DMS114 treated with DMSO at 0.1 percent for 48 hours (cell line): Measurements from ENCODE around the gene AGXT.
"Not testable (repeated sequence)": the region's sequence is repeated elsewhere in the genome, so short reads cannot be mapped to it uniquely, and the experiment has no call there.

ENCODE experiments used
- DNase-seq: peaks from one replicate; lab custom pipeline; 2025; ENCODE audit not compliant: unreplicated experiment; lab: John Stamatoyannopoulos, UW

The AGXT gene

DNA sequence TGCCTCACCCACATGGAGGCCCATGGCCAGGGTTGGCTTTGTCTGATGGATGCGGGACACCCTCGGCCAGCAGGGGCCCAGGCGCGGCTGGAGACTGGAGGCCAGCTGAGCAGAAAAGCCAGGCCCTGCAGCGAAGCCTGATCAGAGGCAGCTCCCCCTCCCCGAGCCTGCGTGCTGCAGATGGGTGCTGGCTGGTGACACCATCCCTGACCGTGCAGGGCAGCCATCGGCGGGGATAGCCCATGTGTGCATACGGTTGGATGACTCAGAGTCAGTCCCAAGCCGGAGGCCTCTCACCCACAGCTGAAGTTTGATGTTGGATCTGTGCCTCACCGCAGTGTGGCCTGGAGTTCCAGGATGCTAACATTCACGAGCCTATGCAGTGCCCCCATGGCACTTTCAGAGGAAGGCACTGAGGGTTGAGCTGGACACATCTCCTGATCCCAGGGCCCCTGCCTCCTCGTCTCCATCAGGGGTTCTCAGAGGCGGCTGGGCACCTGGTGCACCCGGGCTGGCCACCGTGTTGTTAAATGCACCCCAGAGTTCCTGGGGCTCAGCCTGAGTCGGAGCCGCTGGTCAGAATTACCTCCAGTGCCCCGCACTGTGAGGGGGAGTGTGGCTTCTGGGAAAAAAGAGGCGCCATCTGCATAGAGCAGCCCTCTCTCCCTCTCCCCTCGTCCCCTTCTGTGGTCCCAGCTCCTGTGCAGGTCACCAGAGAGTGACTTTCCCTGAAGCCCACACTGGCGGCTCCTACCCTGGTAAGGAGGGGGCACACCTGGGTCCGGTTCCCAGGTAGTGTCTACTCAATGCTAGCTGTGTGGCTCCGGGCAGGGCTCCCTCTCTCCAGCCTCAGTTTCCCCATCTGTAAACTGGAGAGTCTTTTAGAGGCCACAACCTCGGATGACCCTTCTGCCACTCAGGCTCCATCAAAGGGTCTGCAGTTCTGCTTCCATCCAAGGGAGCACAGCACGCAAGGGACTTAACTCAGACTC is 29.2 kb upstream of the AGXT start:
- no peak for DNase-seq

DNA sequence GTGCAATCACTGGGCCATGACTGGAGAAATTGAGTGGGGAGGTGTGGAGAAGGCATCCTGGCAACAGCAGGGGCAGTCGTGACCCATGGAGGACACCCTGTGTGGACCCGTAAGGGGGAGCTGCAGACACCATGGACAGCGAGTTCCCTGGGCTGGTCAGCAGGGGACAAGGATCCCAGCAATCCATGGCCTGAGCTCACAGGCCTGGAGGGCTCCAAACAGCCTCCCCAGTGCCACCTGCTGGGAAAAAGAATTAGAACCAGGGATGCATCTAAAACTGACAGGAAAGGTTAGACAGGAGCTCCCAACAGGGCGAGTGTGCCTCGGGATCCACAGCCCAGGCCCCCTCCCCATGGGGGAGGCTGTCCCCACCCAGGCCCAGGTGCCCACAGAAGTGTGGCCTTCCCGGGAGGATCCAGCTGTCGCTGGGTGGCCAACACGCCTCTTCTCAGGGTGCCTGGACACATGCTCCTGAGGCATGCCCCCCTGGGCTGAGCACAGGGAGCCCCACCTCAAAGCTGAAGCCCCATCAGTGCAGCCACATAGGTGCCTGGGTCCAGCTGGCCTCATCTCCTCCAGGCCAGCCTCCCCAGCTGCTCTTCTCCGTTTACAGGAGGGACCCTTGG is 28.1 kb upstream of the AGXT start:
- DNase-seq = peak; percentile 61

DNA sequence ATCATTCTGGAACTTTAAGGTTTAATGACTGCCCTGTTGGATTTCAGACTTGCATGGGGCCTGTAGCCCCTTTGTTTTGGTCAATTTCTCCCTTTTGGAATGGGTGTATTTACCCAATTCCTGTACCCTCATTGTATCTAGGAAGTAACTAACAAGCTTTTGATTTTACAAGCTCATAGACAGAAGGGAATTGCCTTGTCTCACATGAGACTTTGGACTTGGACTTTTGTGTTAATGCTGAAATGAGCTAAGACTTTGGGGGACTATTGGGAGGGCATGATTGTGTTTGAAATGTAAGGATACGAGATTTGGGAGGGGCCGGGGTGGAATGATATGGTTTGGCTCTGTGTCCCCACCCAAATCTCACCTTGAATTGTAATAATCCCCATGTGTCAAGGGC is 22.3 kb upstream of the AGXT start:
- not testable (repeated sequence) for DNase-seq

DNA sequence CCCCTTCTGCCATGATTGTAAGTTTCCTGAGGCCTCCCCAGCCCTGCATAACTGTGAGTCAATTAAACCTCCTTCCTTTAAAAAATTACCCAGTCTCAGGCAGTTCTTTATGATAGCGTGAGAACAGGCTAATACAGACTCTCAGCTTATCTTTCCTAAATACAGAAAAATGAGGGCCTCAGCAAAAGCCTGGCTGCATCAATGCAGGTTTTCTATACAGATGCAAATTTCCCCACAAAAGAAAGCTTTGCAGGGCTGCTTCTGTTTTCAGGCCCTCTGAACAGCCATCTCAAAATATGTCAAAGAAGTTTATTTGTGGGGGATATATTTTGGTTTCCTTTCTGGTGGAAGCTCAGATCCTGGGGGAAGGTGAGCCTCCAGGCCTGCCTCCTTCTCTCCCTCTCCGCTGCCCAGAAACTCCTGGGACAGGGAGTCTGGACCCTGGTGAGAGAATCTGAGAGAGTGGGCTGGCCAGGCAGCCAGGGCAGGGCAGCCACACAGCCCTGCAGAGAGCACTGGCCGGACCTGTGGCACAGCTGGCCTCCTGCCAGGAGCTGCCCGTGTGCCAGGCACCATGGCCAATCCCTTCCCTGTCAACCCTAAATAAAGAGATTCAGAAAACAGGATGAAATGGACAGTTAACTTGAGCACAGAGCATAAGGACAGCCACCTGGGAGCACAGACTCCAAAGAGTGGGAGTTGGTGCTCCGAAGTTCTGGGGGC is 21.6 kb upstream of the AGXT start:
- DNase-seq = no peak

DNA sequence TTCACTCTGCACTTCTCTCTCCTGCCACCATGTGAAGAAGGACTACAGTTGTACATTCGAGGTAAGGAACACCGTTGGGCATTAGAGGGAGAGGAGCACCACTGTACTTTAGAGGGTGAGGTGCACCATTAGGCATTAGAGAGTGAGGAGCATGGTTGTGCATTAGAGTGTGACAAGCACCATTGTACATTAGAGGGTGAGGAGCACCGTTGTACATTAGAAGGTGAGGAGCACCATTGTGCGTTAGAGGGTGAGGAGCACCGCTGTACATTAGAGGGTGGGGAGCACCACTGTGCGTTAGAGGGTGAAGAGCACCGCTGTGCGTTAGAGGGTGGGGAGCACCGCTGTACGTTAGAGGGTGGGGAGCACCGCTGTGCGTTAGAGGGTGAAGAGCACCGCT is 20.8 kb upstream of the AGXT start:
- DNase-seq = no peak

DNA sequence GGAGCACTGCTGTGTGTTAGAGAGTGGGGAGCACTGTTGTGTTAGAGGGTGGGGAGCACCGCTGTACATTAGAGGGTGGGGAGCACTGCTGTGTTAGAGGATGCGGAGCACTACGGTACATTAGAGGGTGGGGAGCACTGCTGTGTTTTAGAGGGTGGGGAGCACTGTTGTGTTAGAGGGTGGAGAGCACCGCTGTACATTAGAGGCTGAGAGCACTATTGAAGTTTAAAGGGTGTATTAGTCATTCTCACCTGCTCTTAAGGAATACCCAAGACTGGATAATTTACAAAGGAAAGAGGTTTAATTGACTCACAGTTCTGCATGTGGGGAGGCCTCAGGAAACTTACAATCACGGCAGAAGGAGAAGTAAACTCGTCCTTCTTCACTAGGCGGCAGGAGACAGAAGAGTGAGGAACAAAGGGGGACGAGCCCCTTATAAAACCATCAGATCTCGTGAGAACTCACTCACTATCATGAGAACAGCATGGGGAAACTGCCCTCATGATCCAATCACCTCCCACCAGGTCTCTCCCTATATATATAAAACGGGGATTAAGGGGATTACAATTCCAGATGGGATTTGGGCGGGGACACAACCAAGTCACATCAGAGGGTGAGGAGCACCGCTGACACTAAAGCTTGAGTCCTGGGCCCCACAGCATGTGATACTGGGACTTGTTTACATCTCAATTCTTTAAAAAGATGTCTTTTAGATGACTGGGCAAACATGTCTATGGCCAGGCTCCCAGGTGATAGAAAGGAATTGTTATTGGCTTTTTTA is 19.5 kb upstream of the AGXT start:
- DNase-seq = no peak

DNA sequence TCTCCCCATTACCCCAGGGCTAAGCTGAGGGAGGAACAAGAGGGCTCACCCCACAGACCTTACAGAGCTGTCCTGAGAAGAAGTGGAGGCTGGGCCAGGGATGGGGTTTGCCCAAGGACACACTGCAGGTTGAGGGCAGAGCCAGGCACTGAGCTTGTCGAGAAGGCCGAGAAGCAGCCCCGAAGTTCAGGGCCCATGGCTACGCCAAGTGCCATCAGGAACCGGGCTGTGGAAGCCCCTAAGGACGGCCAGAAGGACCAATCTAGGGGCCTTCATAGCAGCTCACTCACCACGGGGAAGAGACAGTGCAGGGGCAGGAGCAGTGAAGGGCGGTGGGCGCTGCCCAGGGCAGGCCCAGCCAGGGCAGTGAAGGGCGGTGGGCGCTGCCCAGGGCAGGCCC is 18.6 kb upstream of the AGXT start:
- no peak for DNase-seq

DNA sequence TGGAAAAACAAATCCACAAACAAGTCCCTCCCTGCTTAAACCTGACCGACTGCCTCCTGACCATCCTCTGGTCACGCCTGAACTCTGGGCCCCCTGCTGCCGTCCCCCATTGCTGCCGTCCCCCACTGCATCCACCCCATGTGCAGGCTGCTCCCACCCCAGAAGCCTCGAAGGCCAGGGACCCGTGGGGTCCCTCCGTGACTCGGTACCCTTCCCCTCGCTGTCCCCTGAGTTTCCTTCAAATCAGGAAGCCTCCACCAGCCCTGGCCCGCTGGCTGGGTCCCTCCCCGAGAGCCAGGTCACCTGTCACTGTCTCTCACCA is 17.9 kb upstream of the AGXT start:
- DNase-seq = no peak

DNA sequence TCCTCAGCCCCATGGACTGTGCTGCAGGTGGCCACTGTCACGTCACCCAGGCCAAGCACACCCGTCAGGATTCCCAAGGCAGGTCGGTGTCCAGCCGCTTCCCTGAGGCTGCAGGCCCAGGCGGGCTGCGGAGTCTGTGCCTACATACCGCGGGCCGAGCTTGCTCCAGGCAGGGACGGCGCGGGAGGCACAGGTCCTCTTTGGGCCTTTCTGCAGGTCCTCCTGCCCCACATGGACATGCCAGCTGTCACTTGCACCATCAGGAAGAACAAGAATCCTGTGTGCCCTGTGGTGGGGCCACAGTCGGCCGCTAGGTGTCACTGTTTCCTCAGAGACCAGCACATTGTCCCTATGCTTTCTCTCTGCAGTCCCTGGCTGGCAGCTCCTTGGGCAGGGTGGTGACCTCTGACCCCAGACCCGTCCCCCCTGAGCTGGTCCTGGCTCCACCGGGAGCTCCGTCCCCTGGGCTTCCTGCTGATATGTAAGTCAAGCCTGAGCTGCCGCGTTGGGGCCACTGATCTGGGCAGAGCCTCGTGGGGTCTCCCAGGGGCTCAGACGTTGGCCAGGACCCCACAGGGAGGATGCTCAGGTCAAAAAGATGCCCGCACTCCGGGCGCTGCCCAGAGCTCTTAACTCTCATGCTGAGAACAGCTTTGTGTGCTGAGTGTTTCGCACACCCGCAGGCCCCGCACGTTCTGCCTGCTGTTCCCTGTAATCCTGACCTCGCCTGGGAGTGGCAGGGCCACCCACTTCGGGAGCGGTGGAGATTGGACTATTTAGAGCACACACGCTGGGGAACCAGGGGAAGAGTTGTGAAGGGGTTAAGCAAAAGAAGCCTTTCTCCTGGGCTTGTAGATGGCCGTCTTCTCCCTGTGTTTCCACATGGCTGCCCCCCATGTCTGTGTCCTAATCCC is 17.3 kb upstream of the AGXT start:
- DNase-seq = peak; percentile 61

DNA sequence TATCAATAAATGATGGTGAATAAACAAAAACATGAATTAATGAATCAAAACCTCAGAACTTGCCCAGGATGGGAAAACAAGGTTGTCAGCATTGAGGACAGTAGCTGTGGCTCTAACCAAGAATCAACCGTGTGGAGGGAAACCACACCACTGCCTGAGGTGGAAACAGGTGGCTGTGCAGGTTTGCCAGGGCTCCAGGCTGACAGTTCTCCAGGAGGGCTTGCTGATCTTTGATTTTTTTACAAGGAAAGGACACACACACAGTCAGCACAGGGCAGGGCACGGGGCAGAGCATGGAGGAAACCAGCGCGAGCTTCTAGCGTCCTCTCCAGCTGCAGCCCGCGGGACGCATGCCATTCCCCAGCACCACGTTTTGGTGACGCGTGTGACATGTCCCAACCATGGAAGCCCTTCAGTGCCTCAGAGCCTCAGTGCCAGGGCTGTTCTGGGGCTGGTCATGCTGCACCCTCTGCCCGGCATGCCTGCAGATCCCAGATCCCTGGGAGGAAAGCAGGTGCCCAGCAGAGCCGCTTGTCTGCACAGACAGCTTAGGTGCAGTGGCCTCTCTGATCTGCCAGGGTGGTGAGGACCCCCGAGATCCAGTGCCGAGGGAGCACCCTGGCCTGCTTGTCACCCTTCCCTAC is 15.8 kb upstream of the AGXT start:
- DNase-seq = no peak

DNA sequence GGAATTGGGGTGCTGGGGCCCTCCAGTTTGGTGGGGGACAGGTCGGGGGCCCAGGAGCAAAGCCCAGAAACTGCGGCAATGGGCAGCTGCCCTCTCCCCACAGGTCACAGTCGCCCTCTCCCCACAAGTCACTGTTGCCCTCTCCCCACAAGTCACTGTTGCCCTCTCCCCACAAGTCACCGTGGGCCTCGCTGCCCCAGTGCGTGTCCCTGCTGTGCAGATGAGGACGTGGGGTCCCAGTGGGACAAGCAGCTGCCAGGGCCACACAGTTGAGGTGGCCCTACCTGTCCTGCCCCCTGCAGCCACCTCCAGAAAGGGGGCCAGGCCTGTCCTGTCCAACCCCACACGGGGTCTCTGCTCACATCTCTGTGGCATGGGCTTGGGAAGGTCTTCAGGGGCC is 13.0 kb upstream of the AGXT start:
- no peak for DNase-seq

DNA sequence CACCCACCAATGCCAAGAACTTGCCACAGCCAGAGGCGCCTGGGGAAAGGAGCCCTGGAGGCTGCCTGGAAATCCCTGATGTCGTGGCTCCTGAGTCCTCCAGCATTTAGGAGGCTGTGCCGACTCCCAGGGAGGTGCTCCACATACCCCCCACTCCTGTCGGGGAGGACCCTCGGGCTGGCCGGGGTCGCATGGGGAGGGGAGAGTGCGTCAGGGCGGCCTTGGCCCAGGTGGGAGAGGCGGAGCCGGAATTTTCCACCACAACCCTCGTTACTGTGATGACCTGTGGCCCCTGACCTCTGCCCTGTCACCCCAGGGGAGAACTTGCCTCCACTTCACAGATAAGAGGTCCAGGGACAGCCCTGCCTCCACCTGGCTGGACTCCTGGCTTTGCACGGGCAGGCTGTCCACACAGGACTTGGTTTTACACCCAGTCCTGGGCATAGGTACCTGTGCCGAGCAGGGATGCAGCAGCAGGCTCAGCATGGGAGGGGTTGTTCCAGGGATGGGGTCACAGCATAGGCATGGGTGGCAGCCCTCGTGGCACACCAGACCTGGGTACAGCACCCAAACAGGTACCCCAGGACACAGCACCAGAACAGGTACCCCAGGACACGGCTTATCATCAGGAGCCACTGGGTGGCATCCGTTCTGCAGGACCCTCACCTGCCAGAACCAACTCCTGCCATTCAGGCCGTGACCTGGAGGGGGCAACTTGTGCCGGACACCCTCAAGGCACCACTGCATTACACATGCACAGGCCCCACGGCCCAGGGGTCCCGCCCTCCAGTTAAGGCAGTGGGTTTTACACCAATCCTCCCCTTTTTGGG is 12.3 kb upstream of the AGXT start:
- DNase-seq = no peak

DNA sequence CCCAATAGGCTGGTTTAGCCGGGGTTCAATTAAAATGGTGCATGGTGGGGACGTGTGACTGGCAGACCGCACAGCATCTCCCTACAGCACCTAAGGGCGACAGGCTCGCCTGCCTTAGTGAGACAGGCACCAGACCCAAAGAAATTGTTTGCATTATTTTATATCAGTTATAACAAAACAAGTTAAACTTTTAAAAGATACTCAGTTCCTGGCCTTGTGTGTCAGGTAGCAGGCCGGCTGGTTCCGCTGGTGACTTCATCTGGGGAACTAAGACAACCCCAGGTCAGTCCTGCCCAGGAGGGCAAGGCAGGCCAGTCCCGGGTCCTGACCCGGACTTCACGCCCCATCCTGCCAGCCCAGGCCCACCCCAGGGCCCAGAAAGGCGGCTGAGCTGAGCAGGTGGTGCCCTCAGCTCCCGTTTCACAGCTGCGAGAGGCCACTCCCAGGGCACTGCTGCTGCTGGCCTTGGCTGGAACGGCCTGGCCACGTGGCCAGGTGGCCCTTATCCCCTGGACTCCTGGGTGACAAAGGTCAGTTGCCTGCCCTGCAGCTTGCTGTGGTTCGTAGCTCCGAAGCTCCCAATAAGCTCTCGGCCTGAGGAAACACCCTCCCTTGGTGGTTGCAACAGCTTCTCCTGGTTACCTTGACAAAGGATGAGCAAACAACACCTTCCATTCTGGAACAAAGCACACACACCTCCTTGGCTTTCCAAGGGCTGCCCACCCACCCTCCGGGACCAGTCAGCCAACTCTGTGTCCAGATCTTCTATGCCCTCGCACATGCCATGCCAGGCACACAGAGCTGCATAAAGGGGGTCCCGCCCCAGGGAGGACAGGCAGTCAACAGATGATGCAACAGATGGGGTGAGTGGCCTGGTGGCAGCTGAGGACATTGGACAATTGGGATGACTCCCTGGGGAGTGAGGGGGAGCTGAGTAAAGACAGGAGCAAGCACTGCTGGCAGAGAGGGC is 11.3 kb upstream of the AGXT start:
- DNase-seq = no peak

DNA sequence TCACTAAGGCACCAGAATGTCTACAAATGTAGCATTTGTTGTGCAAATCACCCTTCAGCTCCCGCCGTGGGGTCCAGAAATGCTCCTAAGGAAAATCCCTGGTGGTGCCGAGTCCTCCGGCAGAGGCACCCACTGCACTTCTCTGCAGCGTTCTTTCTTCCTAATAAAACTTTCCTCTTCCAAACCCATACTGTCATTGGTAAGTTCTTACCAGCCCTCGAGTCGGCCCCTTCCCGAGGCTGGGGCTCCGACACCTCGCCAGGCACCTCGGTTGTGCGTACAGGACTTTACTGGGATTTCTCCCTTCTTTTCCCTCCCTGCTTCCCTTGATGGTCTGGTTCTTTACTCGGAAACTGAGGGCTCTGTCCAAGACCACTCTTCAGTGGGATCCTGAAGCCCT is 10.3 kb upstream of the AGXT start:
- no peak for DNase-seq

DNA sequence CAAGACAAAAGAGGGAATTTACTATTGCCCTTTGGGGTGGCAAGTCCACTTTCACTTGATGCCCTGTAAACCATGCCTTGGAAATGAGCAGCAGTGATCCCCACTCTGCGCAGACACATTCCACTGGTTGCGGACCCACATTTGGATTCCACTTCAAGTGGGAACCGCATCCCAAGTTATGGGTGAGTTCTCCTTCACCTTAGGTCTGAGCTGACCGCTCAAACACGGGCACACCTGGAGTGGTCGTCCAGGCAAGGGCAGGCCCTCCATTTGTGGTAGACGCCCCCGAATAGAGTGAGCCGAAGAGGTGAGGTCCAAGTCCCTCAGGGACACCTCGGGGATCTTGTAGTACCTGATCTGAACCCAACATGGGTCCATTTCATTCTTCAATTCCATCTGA is 9.8 kb upstream of the AGXT start:
- DNase-seq = no peak

DNA sequence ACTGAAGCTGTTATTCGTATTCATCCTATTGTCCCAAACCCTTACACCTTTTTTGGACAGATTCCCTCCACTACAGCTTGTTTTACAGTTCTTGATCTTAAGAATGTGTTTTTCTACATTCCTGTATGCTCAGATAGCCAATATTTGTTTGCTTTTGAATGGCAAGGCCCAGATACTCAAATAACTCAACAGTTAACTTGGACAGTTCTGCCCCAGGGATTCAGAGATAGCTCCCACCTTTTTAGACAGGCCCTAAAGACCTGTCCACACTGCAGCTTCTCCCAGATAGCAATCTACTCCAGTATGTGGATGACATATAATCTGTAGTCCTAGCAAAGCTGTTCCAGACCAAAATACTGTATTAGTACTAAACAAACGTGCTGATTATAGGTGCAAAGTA is 7.1 kb upstream of the AGXT start:
- DNase-seq = no peak

DNA sequence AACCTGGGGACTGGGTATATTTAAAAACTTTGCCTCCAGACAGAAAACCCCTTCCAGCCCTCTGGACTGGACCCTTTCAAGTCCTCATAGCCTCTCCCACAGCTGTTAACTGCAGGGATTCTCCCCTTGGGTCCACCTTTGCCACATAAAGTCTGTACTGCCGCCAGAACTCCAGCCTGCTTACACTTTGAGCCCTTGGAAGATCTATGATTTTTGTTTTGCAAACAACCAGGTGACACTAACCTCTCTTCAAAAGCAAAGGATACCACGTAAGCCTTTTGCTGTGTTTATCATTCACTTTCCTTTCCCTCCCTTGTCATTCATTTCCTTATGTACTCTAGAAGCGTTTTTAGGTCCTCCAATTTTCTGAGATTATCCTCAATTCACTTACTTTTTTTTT is 4.1 kb upstream of the AGXT start:
- DNase-seq = no peak

DNA sequence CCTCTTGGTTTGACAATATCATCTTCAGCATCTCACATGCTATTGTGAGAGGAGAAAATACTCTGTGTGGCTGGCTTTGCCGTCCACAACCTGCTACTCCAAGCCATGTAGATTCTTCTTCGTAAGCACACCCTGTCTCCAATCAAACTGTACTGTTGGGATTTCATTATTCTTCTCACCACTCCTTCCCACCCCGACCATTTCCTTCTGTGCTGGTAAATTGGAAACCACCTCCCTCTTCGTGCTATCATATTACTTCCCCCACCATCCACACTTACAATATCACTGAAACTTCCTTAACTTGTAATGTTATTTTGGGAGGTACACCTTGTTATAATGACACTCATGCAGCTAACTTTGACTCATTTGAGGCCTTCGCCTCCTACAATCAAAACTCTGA is 3.2 kb upstream of the AGXT start:
- no peak for DNase-seq
